Measurements from ENCODE around the gene CDH23. TPM values are rescaled to one million over a fixed set of nuclear protein-coding genes. Genes with fewer than 3 reads are reported as not detected.

The CDH23 gene
- total and polyA plus RNA-seq, 2 donors (not counting 1 experiment from before 2014, with no cell fraction given), result 0.01 to 0.17 TPM

DNA sequence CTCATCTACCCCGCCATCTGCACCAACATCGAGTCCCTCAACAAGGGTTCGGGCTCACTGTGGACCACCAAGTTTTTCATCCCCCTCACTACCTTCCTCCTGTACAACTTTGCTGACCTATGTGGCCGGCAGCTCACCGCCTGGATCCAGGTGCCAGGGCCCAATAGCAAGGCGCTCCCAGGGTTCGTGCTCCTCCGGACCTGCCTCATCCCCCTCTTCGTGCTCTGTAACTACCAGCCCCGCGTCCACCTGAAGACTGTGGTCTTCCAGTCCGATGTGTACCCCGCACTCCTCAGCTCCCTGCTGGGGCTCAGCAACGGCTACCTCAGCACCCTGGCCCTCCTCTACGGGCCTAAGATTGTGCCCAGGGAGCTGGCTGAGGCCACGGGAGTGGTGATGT lies 34.6 kb upstream of the CDH23 start:
- Histone ChIP-seq H3K4me3 (replicated peaks in 1 of 4; ENCODE audit: control extremely low read depth in 1 of 4, insufficient read depth in 1 of 4, low read depth in 3 of 4, low read length in 4 of 4) (no peak overlapping the region), H3K36me3 (ENCODE audit: control insufficient read depth, insufficient read depth, low read length) (no peaks in the 10 kb centered on the region), H3K9ac (ENCODE audit: insufficient read depth, low read length) (no peak overlapping the region), H4K20me1 (ENCODE audit: control insufficient read depth, extremely low read depth, insufficient read depth, low read length) (no peaks in the 10 kb centered on the region), H3K27me3 (ENCODE audit: control insufficient read depth, insufficient read depth, low read length) (no peaks in the 10 kb centered on the region), H3K79me2 (ENCODE audit: control insufficient read depth, insufficient read depth, low read length) (no peaks in the 10 kb centered on the region), H3K9me3 (ENCODE audit: control insufficient read depth, insufficient read depth, low read depth, low read length) (no peaks in the 10 kb centered on the region), H3K4me1 (ENCODE audit: control insufficient read depth, extremely low read depth, insufficient read depth, low read length) (no peaks in the 10 kb centered on the region), H3K27ac (ENCODE audit: insufficient read depth, low read length) (no peak overlapping the region), H3K4me2 (ENCODE audit: extremely low read depth, insufficient read depth, low read length) (no peak overlapping the region), H2AFZ (ENCODE audit: low read length) (no peak overlapping the region)
- TF ChIP-seq EZH2 (IDR thresholded peaks at IDR 0.05; ENCODE audit: low read length, missing control alignments), result no peak
- TF ChIP-seq, protein P1, sequence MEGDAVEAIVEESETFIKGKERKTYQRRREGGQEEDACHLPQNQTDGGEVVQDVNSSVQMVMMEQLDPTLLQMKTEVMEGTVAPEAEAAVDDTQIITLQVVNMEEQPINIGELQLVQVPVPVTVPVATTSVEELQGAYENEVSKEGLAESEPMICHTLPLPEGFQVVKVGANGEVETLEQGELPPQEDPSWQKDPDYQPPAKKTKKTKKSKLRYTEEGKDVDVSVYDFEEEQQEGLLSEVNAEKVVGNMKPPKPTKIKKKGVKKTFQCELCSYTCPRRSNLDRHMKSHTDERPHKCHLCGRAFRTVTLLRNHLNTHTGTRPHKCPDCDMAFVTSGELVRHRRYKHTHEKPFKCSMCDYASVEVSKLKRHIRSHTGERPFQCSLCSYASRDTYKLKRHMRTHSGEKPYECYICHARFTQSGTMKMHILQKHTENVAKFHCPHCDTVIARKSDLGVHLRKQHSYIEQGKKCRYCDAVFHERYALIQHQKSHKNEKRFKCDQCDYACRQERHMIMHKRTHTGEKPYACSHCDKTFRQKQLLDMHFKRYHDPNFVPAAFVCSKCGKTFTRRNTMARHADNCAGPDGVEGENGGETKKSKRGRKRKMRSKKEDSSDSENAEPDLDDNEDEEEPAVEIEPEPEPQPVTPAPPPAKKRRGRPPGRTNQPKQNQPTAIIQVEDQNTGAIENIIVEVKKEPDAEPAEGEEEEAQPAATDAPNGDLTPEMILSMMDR (conservative IDR thresholded peaks at IDR 0.05 in 1 of 2, IDR thresholded peaks at IDR 0.05 in 1 of 2; ENCODE audit: low read depth in 1 of 2, low read length in 2 of 2), result no peak
- DNase-seq (ENCODE audit: low read depth in 2 of 2), result no peak

DNA sequence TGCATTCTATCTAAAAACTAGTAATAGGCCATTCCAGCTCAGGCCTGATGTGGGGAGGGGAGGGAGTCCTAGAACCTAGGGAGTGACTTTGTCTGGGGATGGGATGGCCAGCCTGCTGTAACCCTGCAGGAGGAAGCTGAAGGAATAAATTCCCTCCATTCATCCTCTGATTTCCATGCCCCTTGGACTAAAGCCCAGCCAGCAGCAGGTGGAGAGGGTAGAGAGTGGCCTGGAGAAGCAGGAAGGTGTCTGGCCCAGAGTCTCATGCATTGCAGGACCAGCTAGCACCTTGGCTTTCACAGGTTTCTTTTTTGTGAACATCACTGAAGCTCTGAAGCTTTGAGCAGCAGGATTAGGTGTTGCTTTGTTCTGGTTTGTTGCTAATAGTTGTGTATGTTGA lies 32.8 kb upstream of the CDH23 start:
- H3K4me2 ChIP-seq (ENCODE audit: extremely low read depth, insufficient read depth, low read length), result no peak overlapping the region
- no peak overlapping the region for H3K27ac ChIP-seq (ENCODE audit: insufficient read depth, low read length)
- H4K20me1 ChIP-seq (ENCODE audit: control insufficient read depth, extremely low read depth, insufficient read depth, low read length), result no peaks in the 10 kb centered on the region

DNA sequence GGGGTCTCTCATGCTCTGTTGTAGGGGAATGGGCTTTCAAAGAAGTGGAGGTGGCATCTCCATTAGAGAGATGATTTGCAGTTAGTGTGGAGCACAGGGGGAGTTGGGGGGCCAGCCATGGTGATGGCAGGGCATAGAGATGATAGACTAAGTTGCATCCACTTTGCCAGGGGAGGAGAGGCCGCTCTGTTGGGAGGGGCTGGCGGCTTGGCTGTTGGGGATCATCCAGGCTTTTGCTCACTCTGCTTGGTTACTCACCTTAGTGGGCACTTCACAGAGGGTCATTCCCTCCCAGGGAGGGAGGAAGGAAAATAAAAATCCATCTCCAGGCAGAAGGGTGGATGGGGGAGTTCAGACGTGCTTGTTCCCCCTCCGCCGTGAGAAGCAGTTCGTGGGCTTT lies 31.4 kb upstream of the CDH23 start:
- H3K4me3 ChIP-seq (replicated peaks in 1 of 4; ENCODE audit: control extremely low read depth in 1 of 4, insufficient read depth in 1 of 4, low read depth in 3 of 4, low read length in 4 of 4), result no peak overlapping the region
- no peak overlapping the region for H3K27ac ChIP-seq (ENCODE audit: insufficient read depth, low read length)
- H3K36me3 ChIP-seq (ENCODE audit: control insufficient read depth, insufficient read depth, low read length), result no peaks in the 10 kb centered on the region
- H3K4me1 ChIP-seq (ENCODE audit: control insufficient read depth, extremely low read depth, insufficient read depth, low read length), result no peaks in the 10 kb centered on the region
- no peaks in the 10 kb centered on the region for H3K79me2 ChIP-seq (ENCODE audit: control insufficient read depth, insufficient read depth, low read length)
- no peaks in the 10 kb centered on the region for H3K9me3 ChIP-seq (ENCODE audit: control insufficient read depth, insufficient read depth, low read depth, low read length)
- H2AFZ ChIP-seq (ENCODE audit: low read length), result no peak overlapping the region
- H3K4me2 ChIP-seq (ENCODE audit: extremely low read depth, insufficient read depth, low read length), result no peak overlapping the region
- H3K27me3 ChIP-seq (ENCODE audit: control insufficient read depth, insufficient read depth, low read length), result no peaks in the 10 kb centered on the region
- no peaks in the 10 kb centered on the region for H4K20me1 ChIP-seq (ENCODE audit: control insufficient read depth, extremely low read depth, insufficient read depth, low read length)
- TF ChIP-seq, protein P1 (conservative IDR thresholded peaks at IDR 0.05 in 1 of 2, IDR thresholded peaks at IDR 0.05 in 1 of 2; ENCODE audit: low read depth in 1 of 2, low read length in 2 of 2), result no peak
- no peak overlapping the region for H3K9ac ChIP-seq (ENCODE audit: insufficient read depth, low read length)
- DNase-seq (ENCODE audit: low read depth in 2 of 2), result no peak

More for the DNA sequence above, 32.8 kb upstream of the CDH23 start:
- Histone ChIP-seq H3K27me3 (ENCODE audit: control insufficient read depth, insufficient read depth, low read length) (no peaks in the 10 kb centered on the region), H2AFZ (ENCODE audit: low read length) (no peak overlapping the region), H3K9ac (ENCODE audit: insufficient read depth, low read length) (no peak overlapping the region), H3K4me1 (ENCODE audit: control insufficient read depth, extremely low read depth, insufficient read depth, low read length) (no peaks in the 10 kb centered on the region), H3K4me3 (replicated peaks in 1 of 4; ENCODE audit: control extremely low read depth in 1 of 4, insufficient read depth in 1 of 4, low read depth in 3 of 4, low read length in 4 of 4) (no peak overlapping the region), H3K79me2 (ENCODE audit: control insufficient read depth, insufficient read depth, low read length) (no peaks in the 10 kb centered on the region), H3K9me3 (ENCODE audit: control insufficient read depth, insufficient read depth, low read depth, low read length) (no peaks in the 10 kb centered on the region), H3K36me3 (ENCODE audit: control insufficient read depth, insufficient read depth, low read length) (no peaks in the 10 kb centered on the region)
- TF ChIP-seq, protein P1 (conservative IDR thresholded peaks at IDR 0.05 in 1 of 2, IDR thresholded peaks at IDR 0.05 in 1 of 2; ENCODE audit: low read depth in 1 of 2, low read length in 2 of 2), result no peak
- no peak for TF ChIP-seq EZH2 (IDR thresholded peaks at IDR 0.05; ENCODE audit: low read length, missing control alignments)
- DNase-seq (ENCODE audit: low read depth in 2 of 2), result no peak

Data from fibroblast of lung (primary cell).